H1 (cell line): ENCODE data around the gene GID8. TPM values are rescaled to one million over a fixed set of nuclear protein-coding genes. Genes with fewer than 3 reads are reported as not detected.
A peak's percentile ranks its signal among the peaks of the same experiment; 100 is the strongest.
"Not testable (repeated sequence)": the region's sequence is repeated elsewhere in the genome, so short reads cannot be mapped to it uniquely, and the experiment has no call there.

Experiments used
- CTCF ChIA-PET: fragments of 300-600 bp; sonication (Branson Sonifier 250); formaldehyde crosslinking; loops from one replicate; lab custom pipeline; 2021; ENCODE audit not compliant: partially characterized antibody; lab: Charles Lee
- POLR2A ChIA-PET: fragments of 300-600 bp; sonication (Branson Sonifier 250); formaldehyde crosslinking; loops from one replicate; lab custom pipeline; 2021; ENCODE audit warnings: inconsistent platforms; ENCODE audit not compliant: partially characterized antibody; lab: Charles Lee
- DNase-seq, 2 experiments: peaks; one replicate each; pipeline versions ENCODE4 v3.0.0 to v3.0.0-alpha.2; 2010 to 2022; ENCODE audit warnings: low spot score in 2 of 2, low read depth in 1 of 2, mixed read lengths in 1 of 2
- FAIRE-seq: peaks from 2 replicates; lab custom pipeline; 2011; peaks lifted over from hg19 to GRCh38; lab: Jason Lieb, UNC
- H2AFZ ChIP-seq: 2 replicates; pipeline ENCODE4 v1.8.1; 2012; ENCODE audit warnings: low read length, inconsistent platforms
- H2AK5ac ChIP-seq: 2 replicates; pipeline ENCODE4 v1.6.1; 2013; ENCODE audit warnings: low read depth, low read length
- H2BK120ac ChIP-seq: replicated peaks from 2 replicates; pipeline ENCODE3; 2013; ENCODE audit warnings: low read depth, low read length, inconsistent platforms
- H2BK12ac ChIP-seq: 2 replicates; pipeline ENCODE4 v1.6.1; 2013; ENCODE audit warnings: low read depth, low read length
- H2BK15ac ChIP-seq: 2 replicates; pipeline ENCODE4 v1.6.1; 2013; ENCODE audit warnings: low read length
- H2BK20ac ChIP-seq: 2 replicates; pipeline ENCODE4 v1.6.1; 2013; ENCODE audit warnings: low read length
- H2BK5ac ChIP-seq: 2 replicates; pipeline ENCODE4 v1.6.1; 2013; ENCODE audit warnings: low read depth, low read length
- H3K14ac ChIP-seq: 2 replicates; pipeline ENCODE4 v1.6.1; 2013; ENCODE audit warnings: inconsistent platforms; ENCODE audit not compliant: insufficient read length
- H3K18ac ChIP-seq: 2 replicates; pipeline ENCODE4 v1.6.1; 2013; ENCODE audit warnings: low read length; ENCODE audit errors: extremely low read depth
- H3K23ac ChIP-seq: 2 replicates; pipeline ENCODE4 v1.6.1; 2013; ENCODE audit warnings: inconsistent platforms; ENCODE audit not compliant: insufficient read length
- H3K23me2 ChIP-seq: 2 replicates; pipeline ENCODE4 v1.6.1; 2013; ENCODE audit warnings: low read depth, low read length
- H3K27ac ChIP-seq: 2 replicates; pipeline ENCODE4 v1.6.1; 2011; ENCODE audit warnings: low read depth, low read length, inconsistent platforms
- H3K27me3 ChIP-seq, 4 experiments: replicated peaks in 1 of 4; 1 replicate in 1 of 4; 2 replicates in 3 of 4; pipeline versions ENCODE4 v1.6.1 to v1.8.1; 2011 to 2013; ENCODE audit warnings: low read length in 3 of 4, mild to moderate bottlenecking in 3 of 4, inconsistent platforms in 2 of 4, mixed read lengths in 2 of 4, moderate library complexity in 1 of 4; ENCODE audit not compliant: control insufficient read depth in 3 of 4, insufficient read depth in 3 of 4; ENCODE audit errors: extremely low read depth in 1 of 4
- H3K36me3 ChIP-seq, 4 experiments: 2 replicates each; pipeline versions ENCODE4 v1.6.1 to v1.8.1; 2011 to 2013; ENCODE audit warnings: mild to moderate bottlenecking in 4 of 4, low read length in 3 of 4, moderate library complexity in 2 of 4, control low read depth in 1 of 4, inconsistent platforms in 1 of 4; ENCODE audit not compliant: insufficient read depth in 4 of 4, control insufficient read depth in 2 of 4
- H3K4ac ChIP-seq: replicated peaks from 2 replicates; pipeline ENCODE3; 2013; ENCODE audit warnings: low read length, low read depth, mixed read lengths, inconsistent platforms; ENCODE audit not compliant: insufficient read length
- H3K4me1 ChIP-seq, 4 experiments: replicated peaks in 1 of 4; 1 replicate in 1 of 4; 2 replicates in 3 of 4; pipeline versions ENCODE4 v1.6.1 to v1.8.1; 2011 to 2013; ENCODE audit warnings: low read length in 3 of 4, inconsistent platforms in 2 of 4, mixed read lengths in 1 of 4; ENCODE audit not compliant: insufficient read depth in 4 of 4, control insufficient read depth in 3 of 4
- H3K4me2 ChIP-seq, 2 experiments: 2 replicates each; pipeline versions ENCODE4 v1.6.1 to v1.8.1; 2011 to 2013; ENCODE audit warnings: low read depth in 2 of 2, low read length in 2 of 2, control low read depth in 1 of 2, inconsistent platforms in 1 of 2, mild to moderate bottlenecking in 1 of 2; ENCODE audit not compliant: insufficient read depth in 1 of 2
- H3K4me3 ChIP-seq, 4 experiments: fragments of 200-600, 300-600 bp in 1 of 4; sonication (generic), shearing (Covaris generic), sonication (Bioruptor Twin) in 1 of 4; 2 replicates each; pipeline versions ENCODE4 v1.5.1 to v1.8.1; 2011 to 2016; ENCODE audit warnings: low read length in 4 of 4, low read depth in 3 of 4, control low read depth in 2 of 4, inconsistent platforms in 2 of 4, mild to moderate bottlenecking in 2 of 4, mixed read lengths in 1 of 4, moderate library complexity in 1 of 4; ENCODE audit not compliant: insufficient read depth in 2 of 4; ENCODE audit errors: extremely low read depth in 1 of 4
- H3K56ac ChIP-seq: replicated peaks from 2 replicates; pipeline ENCODE3; 2013; ENCODE audit warnings: low read depth, mild to moderate bottlenecking, mixed read lengths, low read length, inconsistent platforms; ENCODE audit not compliant: insufficient read length
- H3K79me1 ChIP-seq: 2 replicates; pipeline ENCODE4 v1.6.1; 2013; ENCODE audit warnings: low read depth, low read length, control low read depth
- H3K79me2 ChIP-seq, 2 experiments: 2 replicates each; pipeline versions ENCODE4 v1.6.1 to v1.8.1; 2012 to 2013; ENCODE audit warnings: low read length in 2 of 2, mild to moderate bottlenecking in 2 of 2, inconsistent platforms in 1 of 2; ENCODE audit not compliant: insufficient read depth in 2 of 2, control insufficient read depth in 1 of 2
- H3K9ac ChIP-seq, 4 experiments: replicated peaks in 1 of 4; 1 replicate in 1 of 4; 2 replicates in 3 of 4; pipeline versions ENCODE4 v1.6.1 to v1.8.1; 2011 to 2013; ENCODE audit warnings: low read depth in 3 of 4, low read length in 3 of 4, control low read depth in 2 of 4, mild to moderate bottlenecking in 2 of 4, moderate library complexity in 2 of 4, inconsistent platforms in 1 of 4; ENCODE audit errors: extremely low read depth in 1 of 4
- H3K9me3 ChIP-seq, 2 experiments: 2 replicates each; pipeline versions ENCODE4 v1.6.1 to v1.8.1; 2012 to 2013; ENCODE audit warnings: mild to moderate bottlenecking in 2 of 2, moderate library complexity in 2 of 2, control low read depth in 1 of 2, inconsistent platforms in 1 of 2, low read depth in 1 of 2, low read length in 1 of 2, mixed read lengths in 1 of 2; ENCODE audit not compliant: insufficient read depth in 2 of 2
- H4K20me1 ChIP-seq, 2 experiments: replicated peaks in 1 of 2; 2 replicates each; pipeline versions ENCODE3 to v1.8.1; 2011 to 2013; ENCODE audit warnings: inconsistent platforms in 2 of 2, low read length in 2 of 2, mild to moderate bottlenecking in 1 of 2; ENCODE audit not compliant: insufficient read depth in 2 of 2, control insufficient read depth in 1 of 2
- H4K5ac ChIP-seq: 2 replicates; pipeline ENCODE4 v1.6.1; 2013; ENCODE audit warnings: low read length, low read depth, mixed read lengths, inconsistent platforms; ENCODE audit not compliant: insufficient read length
- H4K8ac ChIP-seq: 2 replicates; pipeline ENCODE4 v1.8.0; 2013; ENCODE audit warnings: mild to moderate bottlenecking, moderate library complexity, low read length, inconsistent platforms; ENCODE audit not compliant: insufficient read depth; ENCODE audit errors: extremely low read depth
- H4K91ac ChIP-seq: replicated peaks from 2 replicates; pipeline ENCODE3; 2013; ENCODE audit warnings: low read length, mixed read lengths, inconsistent platforms; ENCODE audit not compliant: insufficient read length
- SP1 ChIP-seq: IDR thresholded peaks from 2 replicates; pipeline ENCODE4 v1.6.1; 2011; ENCODE audit warnings: low read depth, low read length
- SP2 ChIP-seq: IDR thresholded peaks from 2 replicates; pipeline ENCODE4 v1.6.1; 2012; ENCODE audit warnings: mild to moderate bottlenecking, low read length, inconsistent platforms
- WGBS, 2 experiments: shearing (Covaris generic) in 1 of 2; methylation state at CpG; one replicate each; pipeline versions ENCODE4 v1.1.6 to v1.1.7; 2013 to 2015; ENCODE audit warnings: low lambda C conversion rate in 2 of 2, mixed read lengths in 2 of 2, inconsistent platforms in 1 of 2, low coverage in 1 of 2, missing lambda C conversion rate in 1 of 2; ENCODE audit not compliant: insufficient replicate concordance in 2 of 2, insufficient coverage in 1 of 2, insufficient read length in 1 of 2; ENCODE audit errors: extremely low coverage in 1 of 2, missing lambda C conversion rate in 1 of 2; 5-methylcytosine and 5-hydroxymethylcytosine counted together
- polyA plus RNA-seq, 7 experiments: library from polyadenylated mRNA; depleted of rRNA in 3 of 7; stranded (reverse) in 5 of 7; unstranded in 2 of 7; fragments of >200 nt in 5 of 7; fragments of 200-250 nt in 2 of 7; gene quantifications; 1 replicate in 5 of 7; 2 replicates in 1 of 7; 4 replicates in 1 of 7; pipeline versions ENCODE4 v1.2.1 to v1.2.3, GENCODE V29; 2011 to 2013; ENCODE audit warnings: missing spikeins in 2 of 7, mixed read lengths in 2 of 7
- total RNA-seq: library from RNA; stranded (reverse); fragmentation: NEBNext Ultra II Directional; extraction: Animal tissue kit (Norgen Biotek cat#: 25700); gene quantifications from 2 replicates; pipeline ENCODE4 v1.2.1, GENCODE V29; 2021

The GID8 gene
- total and polyA plus RNA-seq, 2 of the 8 experiments (the other 6 are each of a cell fraction or from before 2014, with no cell fraction given), result 39.7 to 72.9 TPM

- WGBS, 2 experiments, result 92% methylated on average over 23 of the region's 31 CpGs; no CpG with 5 or more reads in 1 of the 2 experiments
- Histone ChIP-seq H4K20me1 (peaks cover 2 to 18% of the 10 kb centered on the region in 2 experiments), H3K4me2 (0 out of 4 replicates have a peak overlapping the region, but pooled peaks of 1 of the 2 experiments have one; percentile 6), H3K36me3 (peaks cover 1 to 13% (median 5%) of the 10 kb centered on the region in 4 experiments; a peak in 5 of 8 replicates)
- not testable (repeated sequence) for H2BK5ac ChIP-seq, H3K4me3 ChIP-seq, H3K79me2 ChIP-seq, H3K56ac ChIP-seq, H3K27me3 ChIP-seq, H4K5ac ChIP-seq, H3K23ac ChIP-seq, H3K18ac ChIP-seq, H4K8ac ChIP-seq, H2AK5ac ChIP-seq, DNase-seq, H3K9ac ChIP-seq, H2BK120ac ChIP-seq, H2BK15ac ChIP-seq, H2AFZ ChIP-seq, H3K14ac ChIP-seq, H3K9me3 ChIP-seq, H3K23me2 ChIP-seq, FAIRE-seq, H3K4ac ChIP-seq, H4K91ac ChIP-seq, H2BK12ac ChIP-seq, H3K27ac ChIP-seq, H3K4me1 ChIP-seq, H2BK20ac ChIP-seq, H3K79me1 ChIP-seq
- POLR2A ChIA-PET, result interaction anchor here (0.6 to 1.6 kb wide), 6 partner anchors 11 to 62 kb away, joined by 3 to 6 read pairs (median 3); partner anchors contain the start of gene GID8
- TF ChIP-seq SP1 (peak; percentile 65; the same call in 1 of the 2 replicates), SP2 (peak; percentile 36; the same call in 1 of the 2 replicates)
- CTCF ChIA-PET, result interaction anchor here (0.6 to 1.9 kb wide), 6 partner anchors 10 to 577 kb away, joined by 3 to 9 read pairs (median 4); partner anchors contain the start of gene PTK6
Measured at GRCh38 chr20:62960446-62961309, 22.7 kb downstream of the GID8 start.
